ENCODE data around the gene GAS6. TPM values are rescaled to one million over a fixed set of nuclear protein-coding genes. Genes with fewer than 3 reads are reported as not detected.

GAS6 gene
- total and polyA plus RNA-seq, 9 of the 15 experiments (the other 6 are each of a cell fraction or from before 2014, with no cell fraction given) = 0.14 to 9.7 (median 4.7) TPM; not detected in 1

DNA sequence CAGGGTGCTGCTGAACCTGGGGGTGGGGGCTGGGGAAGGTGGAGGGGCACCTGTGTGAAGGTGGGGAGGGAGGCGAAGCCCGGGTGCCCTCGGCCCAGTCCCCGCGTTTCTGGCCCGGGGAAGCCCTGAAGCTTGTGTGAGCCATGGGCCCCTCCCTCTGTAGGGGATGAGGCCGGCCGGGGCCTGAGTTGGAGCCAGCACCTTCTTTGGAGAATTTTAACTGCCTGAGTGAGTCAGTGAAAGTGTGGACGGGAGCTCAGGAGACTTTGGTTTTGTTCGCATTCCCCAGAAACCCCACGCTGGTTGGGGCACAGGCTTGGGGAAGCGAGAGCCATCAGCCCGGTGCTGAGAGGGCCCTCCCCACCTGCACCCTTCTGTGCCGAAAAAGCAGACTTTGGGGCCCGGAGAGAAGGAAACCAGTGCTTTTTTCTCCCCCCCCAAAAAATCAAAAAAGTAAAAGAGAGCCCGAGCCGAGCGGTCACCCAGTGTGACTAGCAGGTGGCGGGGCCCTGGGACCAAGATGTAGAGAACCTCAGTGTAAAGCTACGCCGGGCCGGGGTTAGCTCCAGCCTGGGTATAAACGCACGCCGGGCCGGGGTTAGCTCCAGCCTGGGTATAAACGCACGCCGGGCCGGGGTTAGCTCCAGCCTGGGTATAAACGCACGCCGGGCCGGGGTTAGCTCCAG is 59.7 kb downstream of the GAS6 start (continued):
- TF ChIP-seq, protein P1, sequence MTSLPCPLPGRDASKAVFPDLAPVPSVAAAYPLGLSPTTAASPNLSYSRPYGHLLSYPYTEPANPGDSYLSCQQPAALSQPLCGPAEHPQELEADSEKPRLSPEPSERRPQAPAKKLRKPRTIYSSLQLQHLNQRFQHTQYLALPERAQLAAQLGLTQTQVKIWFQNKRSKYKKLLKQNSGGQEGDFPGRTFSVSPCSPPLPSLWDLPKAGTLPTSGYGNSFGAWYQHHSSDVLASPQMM (CRISPR knock-in tag; IDR thresholded peaks at IDR 0.05) = no peak
- TF ChIP-seq GABPB1 (CRISPR knock-in tag; IDR thresholded peaks at IDR 0.05) (no peak), ZBTB7A (IDR thresholded peaks at IDR 0.05; ENCODE audit: borderline replicate concordance, control insufficient read depth, low read depth, low read length) (no peak), POU5F1 (IDR thresholded peaks at IDR 0.05; ENCODE audit: borderline replicate concordance, low read depth, low read length, partially characterized antibody) (no peak), SIN3B (IDR thresholded peaks at IDR 0.05; ENCODE audit: low read depth) (no peak), SLC30A9 (CRISPR knock-in tag; IDR thresholded peaks at IDR 0.05) (no peak)
- TF ChIP-seq, protein P2, sequence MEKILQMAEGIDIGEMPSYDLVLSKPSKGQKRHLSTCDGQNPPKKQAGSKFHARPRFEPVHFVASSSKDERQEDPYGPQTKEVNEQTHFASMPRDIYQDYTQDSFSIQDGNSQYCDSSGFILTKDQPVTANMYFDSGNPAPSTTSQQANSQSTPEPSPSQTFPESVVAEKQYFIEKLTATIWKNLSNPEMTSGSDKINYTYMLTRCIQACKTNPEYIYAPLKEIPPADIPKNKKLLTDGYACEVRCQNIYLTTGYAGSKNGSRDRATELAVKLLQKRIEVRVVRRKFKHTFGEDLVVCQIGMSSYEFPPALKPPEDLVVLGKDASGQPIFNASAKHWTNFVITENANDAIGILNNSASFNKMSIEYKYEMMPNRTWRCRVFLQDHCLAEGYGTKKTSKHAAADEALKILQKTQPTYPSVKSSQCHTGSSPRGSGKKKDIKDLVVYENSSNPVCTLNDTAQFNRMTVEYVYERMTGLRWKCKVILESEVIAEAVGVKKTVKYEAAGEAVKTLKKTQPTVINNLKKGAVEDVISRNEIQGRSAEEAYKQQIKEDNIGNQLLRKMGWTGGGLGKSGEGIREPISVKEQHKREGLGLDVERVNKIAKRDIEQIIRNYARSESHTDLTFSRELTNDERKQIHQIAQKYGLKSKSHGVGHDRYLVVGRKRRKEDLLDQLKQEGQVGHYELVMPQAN (IDR thresholded peaks at IDR 0.05; ENCODE audit: borderline replicate concordance) = no peak

Data from K562 (cell line).